Psoas muscle (tissue), 8 donors: ENCODE measurements around the gene SPECC1. TPM values are rescaled to one million over a fixed set of nuclear protein-coding genes. Genes with fewer than 3 reads are reported as not detected.

Source experiments
- ATAC-seq, 4 donors: fragments of 200-7000 bp; cut with Tn5 transposase; one replicate each; pipeline ENCODE4 v1.9.1; 2020; ENCODE audit warnings: moderate library complexity in 3 of 4, mild to moderate bottlenecking in 2 of 4
- DNase-seq, 2 donors: peaks; one replicate each; pipeline ENCODE4 v3.0.0-alpha.2; 2020
- H3K27ac ChIP-seq: fragments of 200-600 bp; one replicate; pipeline ENCODE4 v1.8.0; 2022
- H3K27me3 ChIP-seq, 3 donors: fragments of 200-600 bp in 1 of 3; one replicate each; pipeline versions ENCODE4 v1.6.1 to v1.8.0; 2013 to 2022; ENCODE audit warnings: low read length in 2 of 3, mild to moderate bottlenecking in 2 of 3, moderate library complexity in 1 of 3; ENCODE audit not compliant: insufficient read depth in 3 of 3
- H3K36me3 ChIP-seq, 2 donors: fragments of 200-600 bp in 1 of 2; one replicate each; pipeline versions ENCODE4 v1.6.1 to v1.8.0; 2013 to 2022; ENCODE audit warnings: low read depth in 1 of 2, mild to moderate bottlenecking in 1 of 2, moderate library complexity in 1 of 2; ENCODE audit not compliant: insufficient read depth in 1 of 2
- H3K4me1 ChIP-seq: fragments of 200-600 bp; one replicate; pipeline ENCODE4 v1.8.0; 2022
- H3K4me3 ChIP-seq: fragments of 200-600 bp; one replicate; pipeline ENCODE4 v1.8.0; 2022; ENCODE audit warnings: mild to moderate bottlenecking
- H3K9me3 ChIP-seq: fragments of 200-600 bp; one replicate; pipeline ENCODE4 v1.8.0; 2022
- WGBS, 3 donors: extraction: QIAGEN DNeasy Blood & Tissue Kit; methylation state at CpG; one replicate each; pipeline versions ENCODE4 v1.1.6 to v1.1.7; 2013; 5-methylcytosine and 5-hydroxymethylcytosine counted together
- intact Hi-C, 2 donors: fragments of 100-400 bp; cut with DNase I; formaldehyde crosslinking; loops; one replicate each; pipeline versions ENCODE4 v1.11.0 to v1.14.2; 2022
- polyA plus RNA-seq, 3 donors: library from polyadenylated mRNA; stranded (reverse); fragments of 200-250 nt; gene quantifications; one replicate each; pipeline ENCODE4 v1.2.3, GENCODE V29; 2013
- total RNA-seq, 4 donors: library from RNA; stranded (reverse); fragmentation: NEBNext Ultra II Directional in 2 of 4; extraction: Animal tissue kit (Norgen Biotek cat#: 25700) in 2 of 4; gene quantifications; one replicate each; pipeline versions ENCODE4 v1.2.1 to v1.2.4, GENCODE V29; 2021 to 2023
- TF ChIP-seq, protein P1 (sequence below): fragments of 200-600 bp; IDR thresholded peaks from one replicate; pipeline ENCODE4 v1.8.0; 2022; ENCODE audit warnings: antibody characterized with exemption
- donor health status: healthy with polysubstance abuse.
- donor health status: DM: no; HTN: no; CAD: no; lungs with moderate emphysema.
- donor health status: Bipolar disorder and iron deficiency.
- donor health status: healthy.
- donor health status: DM: yes; HTN: yes; CAD: no.
- donor health status: DM: no; HTN: no; CAD: no.
- donor health status: DM: no; HTN: no; CAD: no.
- donor health status: DM: yes; HTN: yes; CAD: no.

SPECC1 gene
- total and polyA plus RNA-seq, 7 donors, result 2.0 to 11.3 (median 4.7) TPM

DNA sequence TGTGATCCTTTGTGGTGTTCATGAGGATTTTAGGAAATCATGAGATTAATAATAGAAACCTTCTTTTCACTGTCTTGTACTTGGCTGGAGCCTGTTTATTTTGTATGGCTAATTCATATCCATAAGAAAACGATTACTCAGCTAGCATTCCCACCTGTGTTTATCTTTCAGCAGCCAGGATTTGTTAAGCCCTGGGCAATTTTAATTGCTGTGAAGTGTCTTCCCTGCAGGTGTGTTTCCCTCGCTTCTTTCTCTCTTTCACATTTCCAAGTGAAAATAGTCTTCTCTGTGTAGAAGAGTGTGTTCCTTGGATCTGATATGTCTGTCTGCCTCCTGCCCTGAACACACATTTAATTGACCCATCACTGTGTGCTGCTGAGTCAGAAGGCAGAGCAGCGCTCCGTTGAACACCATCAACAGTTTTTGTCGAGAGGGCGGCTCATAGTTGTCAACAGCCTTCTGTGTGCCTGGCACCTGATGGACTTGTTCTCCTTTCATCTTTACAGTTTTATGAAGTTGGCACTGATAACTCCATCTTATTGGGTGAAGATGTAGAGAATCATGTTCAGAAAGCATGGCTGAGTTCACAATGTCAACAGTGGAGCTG is 83.2 kb downstream of the SPECC1 start:
- H3K4me3 ChIP-seq, result no peak overlapping the region

DNA sequence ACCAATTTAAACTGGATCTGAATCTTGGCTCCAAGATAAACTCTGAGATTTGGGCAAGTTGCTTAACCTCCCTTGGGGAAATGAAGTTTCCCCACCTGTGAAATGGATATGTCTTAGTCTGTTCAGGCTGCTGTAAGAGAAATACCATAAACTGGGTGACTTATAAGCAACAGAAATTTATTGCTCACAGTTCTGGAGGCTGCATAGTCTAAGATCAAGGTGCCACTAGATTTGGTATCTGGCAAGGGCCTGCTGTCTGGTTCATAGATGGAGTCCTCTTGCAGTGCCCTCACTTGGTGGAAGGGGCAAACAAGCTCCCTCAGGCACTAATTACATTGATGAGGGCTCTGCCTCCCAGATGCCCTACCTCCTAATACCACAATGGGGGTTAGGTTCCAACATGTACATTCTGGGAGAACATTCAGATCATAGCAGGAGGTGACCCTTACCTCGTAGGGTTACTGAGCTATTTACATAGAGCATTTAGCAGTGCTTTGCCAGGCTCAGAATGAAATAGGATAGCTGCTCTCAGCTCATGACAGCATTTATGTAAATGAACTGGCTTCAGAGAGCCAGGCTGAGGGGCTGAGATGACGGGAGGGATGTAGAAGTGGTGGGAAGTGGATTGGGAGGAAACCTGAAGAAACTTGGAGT is 83.9 kb downstream of the SPECC1 start:
- Histone ChIP-seq H3K9me3 (no peaks in the 10 kb centered on the region), H3K27ac (peak overlapping the region; percentile 78), H3K36me3 (no peaks in the 10 kb centered on the region), H3K4me1 (peaks cover 7% of the 10 kb centered on the region), H3K27me3 (peaks cover 0 to 5% (median 3%) of the 10 kb centered on the region in 3 donors), H3K4me3 (no peak overlapping the region)
- TF ChIP-seq, protein P1, sequence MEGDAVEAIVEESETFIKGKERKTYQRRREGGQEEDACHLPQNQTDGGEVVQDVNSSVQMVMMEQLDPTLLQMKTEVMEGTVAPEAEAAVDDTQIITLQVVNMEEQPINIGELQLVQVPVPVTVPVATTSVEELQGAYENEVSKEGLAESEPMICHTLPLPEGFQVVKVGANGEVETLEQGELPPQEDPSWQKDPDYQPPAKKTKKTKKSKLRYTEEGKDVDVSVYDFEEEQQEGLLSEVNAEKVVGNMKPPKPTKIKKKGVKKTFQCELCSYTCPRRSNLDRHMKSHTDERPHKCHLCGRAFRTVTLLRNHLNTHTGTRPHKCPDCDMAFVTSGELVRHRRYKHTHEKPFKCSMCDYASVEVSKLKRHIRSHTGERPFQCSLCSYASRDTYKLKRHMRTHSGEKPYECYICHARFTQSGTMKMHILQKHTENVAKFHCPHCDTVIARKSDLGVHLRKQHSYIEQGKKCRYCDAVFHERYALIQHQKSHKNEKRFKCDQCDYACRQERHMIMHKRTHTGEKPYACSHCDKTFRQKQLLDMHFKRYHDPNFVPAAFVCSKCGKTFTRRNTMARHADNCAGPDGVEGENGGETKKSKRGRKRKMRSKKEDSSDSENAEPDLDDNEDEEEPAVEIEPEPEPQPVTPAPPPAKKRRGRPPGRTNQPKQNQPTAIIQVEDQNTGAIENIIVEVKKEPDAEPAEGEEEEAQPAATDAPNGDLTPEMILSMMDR, result no peak
- DNase-seq (no peak), ATAC-seq (no peak)
- 82 to 84% (median 82%) methylated on average over 2 of the region's 2 CpGs for WGBS, 3 donors
- intact Hi-C loops, result loop anchor here in 1 of 2 donors (5.0 kb wide), 1 partner anchor 86 kb away; the partner anchor contains the start of gene SPECC1

More for the DNA sequence above, 83.2 kb downstream of the SPECC1 start:
- H3K27ac ChIP-seq, result peak overlapping the region; percentile 78
- H3K36me3 ChIP-seq, result no peaks in the 10 kb centered on the region
- no peaks in the 10 kb centered on the region for H3K9me3 ChIP-seq
- ATAC-seq (no peak), DNase-seq (no peak)
- intact Hi-C loops, result loop anchor here in 1 of 2 donors (5.0 kb wide), 1 partner anchor 85 kb away; the partner anchor contains the start of gene SPECC1
- TF ChIP-seq, protein P1, result no peak
- H3K4me1 ChIP-seq, result peaks cover 7% of the 10 kb centered on the region
- H3K27me3 ChIP-seq, result peaks cover 0 to 5% (median 3%) of the 10 kb centered on the region in 3 donors
- WGBS, 3 donors, result 68 to 79% (median 69%) methylated on average over 6 of the region's 6 CpGs

DNA sequence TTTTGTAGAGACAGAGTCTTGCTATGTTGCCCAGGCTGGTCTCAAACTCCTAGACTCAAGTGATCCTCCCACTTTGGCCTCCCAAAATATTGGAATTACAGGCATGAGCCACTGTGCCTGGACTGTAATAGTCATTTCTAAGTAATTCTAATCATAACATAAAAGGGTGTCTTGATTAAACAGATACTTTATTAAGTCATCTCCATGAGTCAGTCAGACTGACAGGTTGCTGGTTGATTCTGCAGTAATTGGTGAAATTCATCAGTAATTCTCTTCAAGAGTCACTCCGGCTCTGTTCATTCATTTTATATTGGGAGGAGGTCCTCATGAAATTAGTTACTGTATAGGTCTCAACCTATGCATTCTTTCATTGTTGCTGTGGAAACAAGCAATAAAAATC is 85.6 kb downstream of the SPECC1 start:
- peaks cover 7% of the 10 kb centered on the region for H3K4me1 ChIP-seq
- no peaks in the 10 kb centered on the region for H3K9me3 ChIP-seq
- TF ChIP-seq, protein P1, result no peak
- H3K27me3 ChIP-seq, result peaks cover 0 to 5% (median 3%) of the 10 kb centered on the region in 3 donors
- DNase-seq (no peak), ATAC-seq (no peak)
- peak overlapping the region; percentile 78 for H3K27ac ChIP-seq
- H3K4me3 ChIP-seq, result no peak overlapping the region
- intact Hi-C loops, result loop anchor here in 1 of 2 donors (5.0 kb wide), 1 partner anchor 87 kb away; the partner anchor contains the start of gene SPECC1
- 25 to 44% (median 27%) methylated on average over 1 of the region's 1 CpG for WGBS, 3 donors
- H3K36me3 ChIP-seq, result no peaks in the 10 kb centered on the region

DNA sequence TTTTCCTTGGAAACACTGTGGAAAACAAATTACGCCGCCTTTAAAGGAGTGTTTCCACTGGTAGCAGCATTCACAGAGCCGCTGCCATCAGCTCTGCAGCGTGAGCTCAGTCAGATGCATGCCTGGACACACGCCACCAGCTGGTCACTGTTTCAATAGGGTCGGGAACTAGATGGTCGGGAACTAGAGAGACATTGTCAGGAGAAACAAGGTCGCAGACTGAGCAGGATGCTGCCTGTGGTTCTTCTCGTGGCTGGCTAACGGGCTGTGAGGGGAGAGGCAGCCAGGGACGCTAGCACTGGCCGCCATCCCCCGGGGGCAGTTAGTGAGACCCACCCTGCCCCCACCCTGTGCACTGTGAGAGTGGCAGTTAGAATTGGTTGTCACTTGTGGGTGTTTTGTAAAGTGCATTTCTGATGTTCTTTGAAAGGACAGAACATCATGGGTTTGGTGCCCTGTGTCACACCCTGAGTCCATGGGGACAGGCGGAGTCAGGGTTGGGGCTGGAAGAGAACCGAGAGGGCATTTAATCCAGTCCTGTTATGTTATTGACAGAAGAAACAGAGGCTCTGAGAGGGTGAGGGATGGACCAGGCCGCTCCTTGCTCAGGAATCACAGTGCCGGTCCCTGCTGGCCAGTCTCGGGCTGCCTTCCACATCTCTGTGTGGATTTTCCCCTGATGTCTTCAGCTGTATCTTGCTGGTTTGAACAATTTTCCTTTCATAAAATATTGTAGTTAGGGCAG is 86.3 kb downstream of the SPECC1 start:
- Histone ChIP-seq H3K4me3 (no peak overlapping the region), H3K27ac (peak overlapping the region; percentile 78), H3K27me3 (peaks cover 0 to 5% (median 3%) of the 10 kb centered on the region in 3 donors), H3K36me3 (no peaks in the 10 kb centered on the region), H3K4me1 (peaks cover 7% of the 10 kb centered on the region), H3K9me3 (no peaks in the 10 kb centered on the region)
- ATAC-seq (peak; percentile 34 to 47 (median 40)), DNase-seq (peak; percentile 60 to 78)
- TF ChIP-seq, protein P1, result peak; percentile 19
- WGBS, 3 donors, result 27 to 34% (median 28%) methylated on average over 18 of the region's 18 CpGs
- intact Hi-C loops, result no loop called here
